ENCODE data around the gene PEX10.
A peak's percentile ranks its signal among the peaks of the same experiment; 100 is the strongest.

PEX10 gene

GRCh38 chr1:2433936-2434655 lies 21.7 kb upstream of the PEX10 start:
- DNase-seq (ENCODE audit: low spot score), result no peak
- H2BK5ac ChIP-seq (ENCODE audit: low read length), result peak overlapping the region; percentile 66
- no peak overlapping the region for H3K27ac ChIP-seq (replicated peaks; ENCODE audit: low read length)
- no peak overlapping the region for H3K4ac ChIP-seq (ENCODE audit: low read length)
- no peaks in the 10 kb centered on the region for H3K79me1 ChIP-seq (ENCODE audit: low read depth, low read length)
- no peak overlapping the region for H4K8ac ChIP-seq (ENCODE audit: low read depth, low read length)
- H3K27me3 ChIP-seq (ENCODE audit: control insufficient read depth in 3 of 3, insufficient read depth in 3 of 3, low read depth in 1 of 3, low read length in 3 of 3), result peaks cover 0 to 61% (median 0%) of the 10 kb centered on the region in 3 experiments
- WGBS, 2 donors (ENCODE audit: extremely low coverage in 2 of 2, insufficient read length in 2 of 2, insufficient replicate concordance in 1 of 2), result no CpG with 5 or more reads among the region's 34 CpGs
- no peak overlapping the region for H3K4me2 ChIP-seq (ENCODE audit: insufficient read depth, low read length, poor library complexity, severe bottlenecking)
- no peak overlapping the region for H3K4me3 ChIP-seq (ENCODE audit: low read length in 2 of 2)
- H2AK5ac ChIP-seq (ENCODE audit: low read depth, low read length), result peak overlapping the region; percentile 90
- peaks cover 3 to 5% of the 10 kb centered on the region in 2 donors for H3K9me3 ChIP-seq (replicated peaks in 1 of 2; ENCODE audit: control insufficient read depth in 2 of 2, insufficient read depth in 1 of 2, low read depth in 1 of 2, low read length in 2 of 2)
- no peak overlapping the region for H3K14ac ChIP-seq (ENCODE audit: low read length)
- H3K23ac ChIP-seq (ENCODE audit: low read depth, low read length, poor library complexity), result peak overlapping the region; percentile 80
- peak overlapping the region; percentile 89 for H3K18ac ChIP-seq (ENCODE audit: low read length)
- H2AFZ ChIP-seq (ENCODE audit: low read length), result no peak overlapping the region
- peaks cover 22 to 24% of the 10 kb centered on the region in 2 donors for H3K4me1 ChIP-seq (ENCODE audit: control insufficient read depth in 2 of 2, insufficient read depth in 1 of 2, low read depth in 1 of 2, low read length in 2 of 2)
- H2BK15ac ChIP-seq (ENCODE audit: low read length), result peak overlapping the region; percentile 92
- H2BK120ac ChIP-seq (ENCODE audit: low read depth, low read length), result no peak overlapping the region
- H3K9ac ChIP-seq (ENCODE audit: low read depth, low read length, poor library complexity), result no peak overlapping the region
- H4K91ac ChIP-seq (ENCODE audit: low read depth, low read length, poor library complexity), result peak overlapping the region; percentile 53
- H3K36me3 ChIP-seq (replicated peaks in 1 of 2; ENCODE audit: control insufficient read depth in 2 of 2, insufficient read depth in 2 of 2, low read length in 2 of 2), result no peaks in the 10 kb centered on the region
- H2BK12ac ChIP-seq (ENCODE audit: low read length), result no peak overlapping the region

DNA sequence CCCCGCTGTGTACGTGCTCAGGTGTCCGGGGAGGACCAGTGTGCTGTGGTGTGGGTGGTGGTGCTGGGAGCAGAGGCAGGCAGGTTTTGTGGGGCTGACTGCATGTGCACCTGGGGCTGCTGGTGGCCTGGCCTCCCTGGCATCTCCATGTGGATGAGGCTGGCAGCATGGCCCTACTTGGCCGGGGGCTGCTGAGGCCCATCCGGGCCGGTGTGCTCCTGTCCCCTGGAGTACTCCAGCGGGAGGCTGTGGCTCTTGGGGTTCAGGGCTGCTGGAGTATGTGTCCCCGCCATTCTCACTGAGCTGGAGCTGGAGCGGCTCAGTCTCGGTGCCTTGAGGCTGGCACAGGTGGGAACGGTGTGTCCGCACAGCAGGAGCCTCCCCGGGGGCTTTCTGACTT lies 20.8 kb upstream of the PEX10 start:
- Histone ChIP-seq H2BK15ac (ENCODE audit: low read length) (peak overlapping the region; percentile 100), H3K9me3 (replicated peaks in 1 of 2; ENCODE audit: control insufficient read depth in 2 of 2, insufficient read depth in 1 of 2, low read depth in 1 of 2, low read length in 2 of 2) (peaks cover 3 to 5% of the 10 kb centered on the region in 2 donors), H3K79me1 (ENCODE audit: low read depth, low read length) (no peaks in the 10 kb centered on the region), H3K27me3 (ENCODE audit: control insufficient read depth in 3 of 3, insufficient read depth in 3 of 3, low read depth in 1 of 3, low read length in 3 of 3) (peaks cover 0 to 54% (median 0%) of the 10 kb centered on the region in 3 experiments), H3K23ac (ENCODE audit: low read depth, low read length, poor library complexity) (peak overlapping the region; percentile 89), H3K27ac (replicated peaks; ENCODE audit: low read length) (no peak overlapping the region), H3K14ac (ENCODE audit: low read length) (peak overlapping the region; percentile 89), H3K4me3 (ENCODE audit: low read length in 2 of 2) (no peak overlapping the region), H3K18ac (ENCODE audit: low read length) (peak overlapping the region; percentile 85), H2BK12ac (ENCODE audit: low read length) (peak overlapping the region; percentile 100), H4K91ac (ENCODE audit: low read depth, low read length, poor library complexity) (no peak overlapping the region), H3K4me1 (ENCODE audit: control insufficient read depth in 2 of 2, insufficient read depth in 1 of 2, low read depth in 1 of 2, low read length in 2 of 2) (peaks cover 22 to 24% of the 10 kb centered on the region in 2 donors), H4K8ac (ENCODE audit: low read depth, low read length) (no peak overlapping the region), H2AFZ (ENCODE audit: low read length) (no peak overlapping the region), H2BK5ac (ENCODE audit: low read length) (peak overlapping the region; percentile 98), H2BK120ac (ENCODE audit: low read depth, low read length) (peak overlapping the region; percentile 87), H2AK5ac (ENCODE audit: low read depth, low read length) (peak overlapping the region; percentile 98), H3K36me3 (replicated peaks in 1 of 2; ENCODE audit: control insufficient read depth in 2 of 2, insufficient read depth in 2 of 2, low read length in 2 of 2) (no peaks in the 10 kb centered on the region), H3K4me2 (ENCODE audit: insufficient read depth, low read length, poor library complexity, severe bottlenecking) (no peak overlapping the region), H3K9ac (ENCODE audit: low read depth, low read length, poor library complexity) (no peak overlapping the region), H3K4ac (ENCODE audit: low read length) (no peak overlapping the region)
- no peak for DNase-seq (ENCODE audit: low spot score)
- no CpG with 5 or more reads among the region's 13 CpGs for WGBS, 2 donors (ENCODE audit: extremely low coverage in 2 of 2, insufficient read length in 2 of 2, insufficient replicate concordance in 1 of 2)

DNA sequence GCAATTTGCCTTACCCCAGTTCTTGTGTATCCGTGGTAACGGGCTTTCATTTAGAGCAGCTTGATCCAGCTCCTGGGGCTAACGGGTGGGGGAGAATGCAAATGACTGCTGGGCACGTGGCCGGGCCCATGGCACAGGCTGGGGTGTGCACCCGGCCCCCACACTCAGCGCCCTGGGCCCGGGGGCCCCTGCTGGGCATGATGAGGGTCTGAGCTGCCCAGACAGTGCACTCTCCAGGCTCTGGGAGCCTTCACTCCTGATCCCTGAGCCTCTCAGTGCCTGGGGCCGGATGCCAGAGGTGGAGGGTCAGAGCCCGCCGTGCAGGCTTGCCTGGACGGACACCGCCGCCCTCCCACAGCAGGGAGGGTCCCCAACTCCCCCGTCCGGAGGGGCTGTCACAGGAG lies 20.1 kb upstream of the PEX10 start:
- H2BK12ac ChIP-seq (ENCODE audit: low read length), result peak overlapping the region; percentile 100
- no peak overlapping the region for H3K4me3 ChIP-seq (ENCODE audit: low read length in 2 of 2)

GRCh38 chr1:2431518-2431917 lies 19.2 kb upstream of the PEX10 start:
- Histone ChIP-seq H2BK15ac (ENCODE audit: low read length) (peak overlapping the region; percentile 100), H4K91ac (ENCODE audit: low read depth, low read length, poor library complexity) (peak overlapping the region; percentile 19), H3K9ac (ENCODE audit: low read depth, low read length, poor library complexity) (no peak overlapping the region), H2BK5ac (ENCODE audit: low read length) (peak overlapping the region; percentile 63), H3K4ac (ENCODE audit: low read length) (no peak overlapping the region), H3K27ac (replicated peaks; ENCODE audit: low read length) (no peak overlapping the region), H3K36me3 (replicated peaks in 1 of 2; ENCODE audit: control insufficient read depth in 2 of 2, insufficient read depth in 2 of 2, low read length in 2 of 2) (no peaks in the 10 kb centered on the region), H4K8ac (ENCODE audit: low read depth, low read length) (no peak overlapping the region), H3K9me3 (replicated peaks in 1 of 2; ENCODE audit: control insufficient read depth in 2 of 2, insufficient read depth in 1 of 2, low read depth in 1 of 2, low read length in 2 of 2) (peaks cover 3 to 5% of the 10 kb centered on the region in 2 donors), H3K23ac (ENCODE audit: low read depth, low read length, poor library complexity) (peak overlapping the region; percentile 87), H3K4me3 (ENCODE audit: low read length in 2 of 2) (no peak overlapping the region), H3K18ac (ENCODE audit: low read length) (peak overlapping the region; percentile 90), H2BK12ac (ENCODE audit: low read length) (peak overlapping the region; percentile 100), H2AFZ (ENCODE audit: low read length) (no peak overlapping the region), H2BK120ac (ENCODE audit: low read depth, low read length) (no peak overlapping the region), H3K4me2 (ENCODE audit: insufficient read depth, low read length, poor library complexity, severe bottlenecking) (no peak overlapping the region), H3K4me1 (ENCODE audit: control insufficient read depth in 2 of 2, insufficient read depth in 1 of 2, low read depth in 1 of 2, low read length in 2 of 2) (peaks cover 26 to 27% of the 10 kb centered on the region in 2 donors), H2AK5ac (ENCODE audit: low read depth, low read length) (peak overlapping the region; percentile 97), H3K27me3 (ENCODE audit: control insufficient read depth in 3 of 3, insufficient read depth in 3 of 3, low read depth in 1 of 3, low read length in 3 of 3) (peaks cover 0 to 42% (median 2%) of the 10 kb centered on the region in 3 experiments), H3K14ac (ENCODE audit: low read length) (no peak overlapping the region), H3K79me1 (ENCODE audit: low read depth, low read length) (no peaks in the 10 kb centered on the region)
- no CpG with 5 or more reads among the region's 10 CpGs for WGBS, 2 donors (ENCODE audit: extremely low coverage in 2 of 2, insufficient read length in 2 of 2, insufficient replicate concordance in 1 of 2)
- DNase-seq (ENCODE audit: low spot score), result no peak

More for the DNA sequence above, 20.1 kb upstream of the PEX10 start:
- Histone ChIP-seq H4K91ac (ENCODE audit: low read depth, low read length, poor library complexity) (no peak overlapping the region), H4K8ac (ENCODE audit: low read depth, low read length) (no peak overlapping the region), H3K27ac (replicated peaks; ENCODE audit: low read length) (no peak overlapping the region), H3K4ac (ENCODE audit: low read length) (peak overlapping the region; percentile 76), H2BK5ac (ENCODE audit: low read length) (peak overlapping the region; percentile 98), H3K4me1 (ENCODE audit: control insufficient read depth in 2 of 2, insufficient read depth in 1 of 2, low read depth in 1 of 2, low read length in 2 of 2) (peaks cover 22 to 24% of the 10 kb centered on the region in 2 donors), H3K9me3 (replicated peaks in 1 of 2; ENCODE audit: control insufficient read depth in 2 of 2, insufficient read depth in 1 of 2, low read depth in 1 of 2, low read length in 2 of 2) (peaks cover 3 to 5% of the 10 kb centered on the region in 2 donors), H3K79me1 (ENCODE audit: low read depth, low read length) (no peaks in the 10 kb centered on the region), H3K9ac (ENCODE audit: low read depth, low read length, poor library complexity) (peak overlapping the region; percentile 70), H2BK120ac (ENCODE audit: low read depth, low read length) (peak overlapping the region; percentile 87), H3K36me3 (replicated peaks in 1 of 2; ENCODE audit: control insufficient read depth in 2 of 2, insufficient read depth in 2 of 2, low read length in 2 of 2) (no peaks in the 10 kb centered on the region), H2BK15ac (ENCODE audit: low read length) (peak overlapping the region; percentile 100), H3K23ac (ENCODE audit: low read depth, low read length, poor library complexity) (peak overlapping the region; percentile 89), H2AFZ (ENCODE audit: low read length) (peak overlapping the region; percentile 72), H3K4me2 (ENCODE audit: insufficient read depth, low read length, poor library complexity, severe bottlenecking) (peak overlapping the region; percentile 19), H2AK5ac (ENCODE audit: low read depth, low read length) (peak overlapping the region; percentile 98), H3K18ac (ENCODE audit: low read length) (peak overlapping the region; percentile 85), H3K27me3 (ENCODE audit: control insufficient read depth in 3 of 3, insufficient read depth in 3 of 3, low read depth in 1 of 3, low read length in 3 of 3) (peaks cover 0 to 47% (median 2%) of the 10 kb centered on the region in 3 experiments), H3K14ac (ENCODE audit: low read length) (peak overlapping the region; percentile 56)
- WGBS, 2 donors (ENCODE audit: extremely low coverage in 2 of 2, insufficient read length in 2 of 2, insufficient replicate concordance in 1 of 2), result no CpG with 5 or more reads among the region's 16 CpGs
- DNase-seq (ENCODE audit: low spot score), result no peak
